ENCODE results near the gene TUBD1.
"Not testable (repeated sequence)": the region's sequence is repeated elsewhere in the genome, so short reads cannot be mapped to it uniquely, and the experiment has no call there.

The TUBD1 gene, protein sequence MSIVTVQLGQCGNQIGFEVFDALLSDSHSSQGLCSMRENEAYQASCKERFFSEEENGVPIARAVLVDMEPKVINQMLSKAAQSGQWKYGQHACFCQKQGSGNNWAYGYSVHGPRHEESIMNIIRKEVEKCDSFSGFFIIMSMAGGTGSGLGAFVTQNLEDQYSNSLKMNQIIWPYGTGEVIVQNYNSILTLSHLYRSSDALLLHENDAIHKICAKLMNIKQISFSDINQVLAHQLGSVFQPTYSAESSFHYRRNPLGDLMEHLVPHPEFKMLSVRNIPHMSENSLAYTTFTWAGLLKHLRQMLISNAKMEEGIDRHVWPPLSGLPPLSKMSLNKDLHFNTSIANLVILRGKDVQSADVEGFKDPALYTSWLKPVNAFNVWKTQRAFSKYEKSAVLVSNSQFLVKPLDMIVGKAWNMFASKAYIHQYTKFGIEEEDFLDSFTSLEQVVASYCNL

DNA sequence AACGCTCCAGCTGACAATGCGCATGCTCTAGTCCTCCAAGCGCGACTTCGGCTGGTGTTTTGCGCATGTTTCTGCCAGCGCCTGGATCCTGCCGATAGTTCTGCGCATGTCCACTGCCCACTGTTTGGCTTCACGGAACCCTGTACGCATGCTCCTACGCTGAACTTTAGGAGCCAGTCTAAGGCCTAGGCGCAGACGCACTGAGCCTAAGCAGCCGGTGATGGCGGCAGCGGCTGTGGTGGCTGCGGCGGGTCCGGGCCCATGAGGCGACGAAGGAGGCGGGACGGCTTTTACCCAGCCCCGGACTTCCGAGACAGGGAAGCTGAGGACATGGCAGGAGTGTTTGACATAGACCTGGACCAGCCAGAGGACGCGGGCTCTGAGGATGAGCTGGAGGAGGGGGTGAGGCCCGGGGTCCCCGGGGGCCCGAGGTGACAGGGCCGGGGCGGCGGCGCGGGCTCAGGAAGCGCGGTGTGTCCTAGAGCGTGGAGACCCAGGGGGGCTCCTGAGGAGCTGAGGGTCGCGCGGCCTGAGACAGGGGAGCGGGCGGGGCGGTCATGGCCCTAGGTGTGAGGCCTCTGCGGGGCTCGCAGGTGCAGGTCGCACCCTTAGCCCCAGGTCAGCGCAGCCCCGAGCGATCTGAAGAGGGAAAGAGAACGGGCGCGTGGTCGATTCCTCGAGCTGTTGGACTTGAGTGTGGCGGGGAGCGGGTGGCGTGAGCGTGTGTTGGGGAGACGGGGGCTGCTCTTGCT lies at the start of gene TUBD1, which contains the start of gene RPS6KB1:
Gene TUBD1, minus strand, starts transcription at position 20 of the 752 bp plus-strand sequence. CDS start 1,941 bp downstream, outside the sequence.
Gene RPS6KB1, plus strand, starts transcription at position 198 of the 752 bp plus-strand sequence. Its CDS starts 64 bp downstream, at position 262.
- ATAC-seq, result peak; percentile 94 to 95

DNA sequence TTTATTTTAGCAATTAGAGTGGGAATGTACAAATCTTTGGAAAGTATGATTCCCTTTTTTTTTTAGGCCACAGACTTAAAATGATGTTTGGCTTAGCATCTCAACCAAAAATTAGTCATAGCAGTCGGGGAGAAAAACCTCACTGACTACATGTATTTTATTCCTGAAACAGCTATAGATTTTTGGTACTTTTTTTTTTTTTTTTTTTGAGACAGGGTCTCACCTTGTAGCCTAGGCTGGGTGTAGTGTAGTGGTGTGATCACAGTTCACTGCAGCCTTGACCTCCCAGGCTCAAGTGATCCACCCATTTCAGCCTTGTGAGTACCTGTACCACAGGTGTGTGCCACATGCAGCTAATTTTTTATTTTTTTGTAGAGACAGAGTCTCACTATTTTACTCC lies 48.4 kb upstream of the TUBD1 start:
- peak; percentile 35 to 55 for ATAC-seq

DNA sequence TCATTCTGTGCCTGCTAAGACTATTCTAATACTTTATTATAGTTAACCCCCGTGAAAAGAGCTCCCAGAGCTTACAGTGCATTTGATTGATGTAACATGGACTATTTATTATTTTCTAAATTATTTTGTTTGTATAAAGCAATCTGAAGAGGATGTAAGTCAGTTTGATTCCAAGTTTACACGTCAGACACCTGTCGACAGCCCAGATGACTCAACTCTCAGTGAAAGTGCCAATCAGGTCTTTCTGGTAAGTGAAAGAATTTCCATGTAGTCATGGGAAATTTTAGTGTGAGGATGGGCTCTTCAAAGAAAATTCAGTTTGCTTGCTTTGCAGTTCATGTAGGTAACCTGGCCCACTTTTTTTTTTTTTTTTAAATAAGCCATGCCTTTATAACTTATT lies 48.0 kb upstream of the TUBD1 start:
- ATAC-seq, result not testable (repeated sequence)

DNA sequence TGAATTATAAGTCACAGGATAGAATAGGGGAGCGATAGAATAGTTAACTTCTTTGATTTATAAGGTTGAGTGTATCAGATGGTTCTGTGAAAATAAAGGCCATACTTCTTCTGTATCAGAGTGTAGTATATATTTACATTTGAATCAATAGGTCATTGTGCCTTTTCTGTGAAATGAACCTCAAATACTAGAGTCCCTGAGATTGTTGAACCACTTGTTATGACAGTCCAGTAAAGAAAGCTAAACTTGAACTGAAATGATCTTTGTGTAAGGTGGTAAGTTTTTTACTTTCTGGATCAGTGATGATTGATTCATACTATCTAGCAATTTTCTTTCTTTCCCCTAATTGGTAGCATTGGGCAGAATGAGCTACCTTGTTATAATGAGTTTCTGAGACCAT lies 40.6 kb upstream of the TUBD1 start:
- not testable (repeated sequence) for ATAC-seq

DNA sequence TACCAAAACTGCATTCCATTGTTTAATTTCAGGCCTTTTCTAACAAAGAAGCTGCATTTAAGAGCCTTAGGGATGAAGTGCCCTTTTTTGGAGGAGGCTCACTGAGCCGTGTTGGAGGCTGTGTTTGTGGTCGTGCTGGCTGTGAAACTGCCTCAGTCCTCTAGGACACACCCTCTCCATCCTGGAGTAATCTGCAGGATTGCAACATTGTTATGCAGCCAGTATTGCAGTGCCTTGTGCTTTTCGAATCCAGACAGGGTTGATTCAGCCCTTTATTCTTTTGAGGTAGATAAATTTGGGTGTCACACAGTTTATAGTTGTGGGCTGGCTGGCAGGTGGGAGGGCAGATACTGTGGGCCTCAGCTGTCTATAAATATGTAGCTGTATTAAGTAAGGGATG lies 38.0 kb upstream of the TUBD1 start:
- not testable (repeated sequence) for ATAC-seq

DNA sequence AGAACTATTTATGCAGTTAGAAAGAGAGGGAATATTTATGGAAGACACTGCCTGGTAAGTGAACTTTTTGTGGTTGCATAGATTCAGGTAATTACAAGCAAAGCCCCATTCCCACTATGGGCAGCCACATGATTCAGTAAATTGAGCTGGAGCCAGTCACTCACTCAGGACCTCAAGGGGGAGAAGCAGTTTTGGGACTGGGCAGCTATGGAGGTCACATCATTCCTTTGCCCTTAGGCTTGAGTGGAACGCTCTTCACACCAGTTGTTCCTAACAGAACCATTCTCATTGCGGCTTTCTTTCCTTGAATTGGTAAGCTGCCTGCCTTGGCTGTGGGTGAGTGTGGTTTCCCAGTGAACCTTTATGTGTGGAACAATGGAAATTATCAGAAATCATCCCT lies 37.4 kb upstream of the TUBD1 start:
- ATAC-seq, result not testable (repeated sequence)

DNA sequence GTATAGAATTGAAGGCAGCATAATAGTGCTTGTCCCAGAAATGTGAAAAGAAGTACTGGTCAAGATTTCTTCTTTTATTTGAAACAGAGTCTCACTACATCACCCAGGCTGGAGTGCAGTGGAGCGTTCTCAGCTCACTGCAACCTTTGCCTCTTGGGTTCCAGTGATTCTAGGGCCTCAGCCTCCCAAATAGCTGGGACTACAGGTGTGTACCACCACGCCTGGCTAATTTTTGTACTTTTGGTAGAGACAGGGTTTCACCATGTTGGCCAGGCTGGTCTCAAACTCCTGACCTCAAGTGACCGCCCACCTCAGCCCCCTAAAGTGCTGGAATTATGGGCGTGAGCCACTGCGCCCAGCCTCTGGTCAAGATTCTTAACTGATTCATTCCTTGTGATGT lies 27.9 kb upstream of the TUBD1 start:
- not testable (repeated sequence) for ATAC-seq

DNA sequence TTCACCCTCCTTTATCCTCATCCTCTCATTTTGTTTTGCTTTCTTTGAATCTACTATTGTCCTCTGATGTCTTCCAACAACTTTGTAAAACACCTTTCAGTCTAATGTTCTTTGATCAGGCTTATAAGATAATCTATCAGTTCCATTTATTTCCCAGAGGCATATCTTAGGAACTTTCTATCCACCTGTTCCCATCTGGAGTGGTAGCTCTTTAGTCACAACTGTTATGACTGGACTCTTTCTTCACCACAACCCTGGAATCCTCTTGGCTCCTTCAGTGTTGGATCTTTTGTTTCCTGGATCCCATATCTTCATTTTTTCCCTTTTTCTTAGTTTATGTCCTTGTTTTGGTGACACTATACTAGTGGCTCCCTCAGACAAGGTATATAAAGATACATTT lies 23.7 kb upstream of the TUBD1 start:
- ATAC-seq, result no peak

DNA sequence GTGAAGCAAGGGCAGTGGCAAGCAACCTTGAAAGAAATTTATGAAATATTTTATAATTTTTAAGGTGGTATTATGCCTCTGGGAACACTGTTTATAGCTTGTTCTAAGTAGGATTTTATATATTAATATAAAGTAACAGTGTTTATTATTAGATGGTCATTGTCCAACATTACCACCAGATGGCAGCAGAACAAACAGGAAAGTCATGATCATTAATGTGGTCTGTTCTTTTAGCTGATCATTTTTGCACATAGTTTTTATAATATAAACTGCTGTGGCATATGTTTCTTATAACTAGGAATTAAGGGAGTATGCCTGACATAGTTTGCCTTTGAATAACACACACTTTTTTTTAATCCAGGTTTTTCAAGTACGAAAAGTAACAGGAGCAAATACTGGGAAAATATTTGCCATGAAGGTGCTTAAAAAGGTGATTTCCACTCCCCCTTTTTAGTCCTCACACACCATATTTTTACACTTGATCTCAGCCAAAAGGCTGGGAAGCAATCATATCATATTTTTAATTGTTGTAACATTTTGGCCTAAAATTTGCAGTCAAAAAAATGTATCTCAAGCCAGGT lies 21.6 kb upstream of the TUBD1 start:
- peak in 1 of 2 donors; percentile 53 for ATAC-seq

DNA sequence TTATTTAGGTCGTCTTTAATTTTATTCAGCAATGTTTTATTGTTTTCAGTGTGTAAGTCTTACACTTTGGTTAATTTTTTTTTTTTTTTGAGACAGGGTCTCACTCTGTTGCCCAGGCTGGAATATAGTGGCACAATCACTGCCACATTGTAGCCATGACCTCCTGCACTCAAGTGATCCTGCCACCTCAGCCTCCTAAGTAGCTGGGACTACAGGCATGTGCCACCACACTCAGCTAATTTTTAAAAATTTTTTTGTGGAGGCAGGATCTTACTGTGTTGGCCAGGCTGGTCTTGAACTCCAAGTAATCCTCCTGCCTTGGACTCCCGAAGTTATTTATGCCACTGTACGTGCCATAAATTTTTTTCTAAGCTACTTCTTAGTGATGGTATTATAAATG lies 14.7 kb upstream of the TUBD1 start:
- no peak for ATAC-seq

DNA sequence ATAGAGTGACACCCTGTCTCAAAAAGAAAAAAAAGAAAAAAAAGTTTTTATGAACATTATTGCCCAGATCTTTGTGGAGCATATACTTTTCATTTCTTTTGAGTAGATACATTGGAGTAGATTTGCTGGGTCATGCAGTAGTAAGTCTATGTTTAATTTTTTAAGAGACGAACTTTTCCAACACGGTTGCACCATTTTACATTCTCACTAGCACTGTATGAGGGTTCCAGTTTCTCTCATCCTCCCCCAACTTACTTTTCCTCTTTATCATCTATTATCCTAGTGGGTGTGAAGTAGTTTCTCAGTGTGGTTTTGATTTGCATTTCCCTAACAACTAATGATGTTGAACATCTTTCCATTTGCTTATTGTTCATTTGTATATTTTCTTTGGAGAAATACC lies 10.7 kb upstream of the TUBD1 start:
- ATAC-seq, result no peak

DNA sequence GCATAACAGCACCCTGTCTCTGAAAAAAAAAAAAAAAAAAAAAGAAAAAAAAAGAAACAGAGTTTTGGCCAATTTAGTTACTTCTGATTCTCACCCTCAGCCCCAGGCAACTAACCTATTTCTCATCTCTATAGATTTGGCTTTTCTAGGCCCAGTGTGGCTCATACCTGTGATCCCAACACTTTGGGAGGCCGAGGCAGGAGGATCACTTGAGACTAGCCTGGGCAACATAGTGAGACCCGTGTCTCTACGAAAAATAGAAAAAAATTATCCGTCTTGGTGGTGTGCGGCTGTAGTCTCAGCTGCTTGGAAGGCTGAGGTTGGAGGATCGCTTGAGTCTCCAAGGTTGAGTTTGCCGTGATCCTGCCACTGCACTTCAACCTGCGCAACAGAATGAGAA lies 8.9 kb upstream of the TUBD1 start:
- ATAC-seq, result no peak

DNA sequence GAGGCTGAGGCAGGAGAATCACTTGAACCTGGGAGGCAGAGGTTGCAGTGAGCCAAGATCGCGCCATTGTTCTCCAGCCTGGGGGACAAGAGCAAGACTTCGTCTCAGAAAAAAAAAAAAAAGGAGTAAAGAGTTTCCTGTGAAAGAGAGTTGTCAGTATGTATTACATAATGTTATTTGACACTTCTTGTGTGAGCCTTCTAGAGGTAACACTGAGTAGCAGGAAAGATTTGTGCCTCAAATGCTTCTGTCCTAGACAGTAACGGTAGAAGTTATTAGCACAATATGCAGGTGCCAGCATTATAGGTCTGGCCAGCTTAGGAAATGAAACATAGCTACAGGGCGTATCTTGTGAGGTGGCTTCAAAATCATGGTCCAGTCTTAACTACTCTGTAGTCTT lies 6.4 kb upstream of the TUBD1 start:
- peak; percentile 71 for ATAC-seq

DNA sequence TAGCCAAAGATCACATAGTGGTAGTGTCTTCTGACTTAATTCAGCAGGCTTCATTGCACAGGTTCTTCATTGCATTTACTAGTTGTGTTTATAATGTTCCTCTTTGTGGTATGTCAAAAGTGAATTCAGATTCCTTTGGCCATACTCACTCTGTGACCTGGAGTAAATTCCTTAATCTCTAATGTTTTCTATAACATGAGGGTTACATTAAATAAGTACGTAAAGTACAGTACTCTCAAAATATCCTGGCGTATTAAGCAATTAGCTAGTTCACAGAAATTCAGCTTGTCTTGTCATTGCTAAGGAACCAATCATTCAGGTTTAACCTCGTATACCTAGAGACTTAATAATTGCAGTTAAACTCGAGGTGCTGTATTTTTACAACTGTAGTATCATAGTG lies 4.3 kb upstream of the TUBD1 start:
- ATAC-seq, result no peak

DNA sequence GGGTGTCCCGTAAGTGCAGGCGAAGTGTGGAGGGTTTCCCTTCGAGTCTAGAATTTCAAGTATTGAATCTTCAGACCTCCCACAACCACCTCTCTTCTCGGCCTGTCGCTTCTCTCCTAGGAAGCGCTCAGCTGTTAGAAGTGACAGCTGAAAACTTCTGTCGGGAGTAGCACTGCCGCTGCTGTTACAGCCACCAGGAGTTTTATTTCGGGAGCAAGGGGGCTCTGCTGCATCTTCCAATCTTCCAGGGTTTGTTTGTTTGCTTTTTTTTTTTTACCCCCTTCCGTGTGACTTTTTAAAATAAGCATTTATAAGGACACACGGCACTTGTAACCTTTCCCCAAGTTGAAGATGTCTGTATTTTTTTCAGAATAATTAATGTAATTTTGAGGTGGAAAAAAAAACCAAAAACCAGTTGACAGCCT lies 945 bp upstream of the TUBD1 start:
- peak; percentile 5 to 8 for ATAC-seq

DNA sequence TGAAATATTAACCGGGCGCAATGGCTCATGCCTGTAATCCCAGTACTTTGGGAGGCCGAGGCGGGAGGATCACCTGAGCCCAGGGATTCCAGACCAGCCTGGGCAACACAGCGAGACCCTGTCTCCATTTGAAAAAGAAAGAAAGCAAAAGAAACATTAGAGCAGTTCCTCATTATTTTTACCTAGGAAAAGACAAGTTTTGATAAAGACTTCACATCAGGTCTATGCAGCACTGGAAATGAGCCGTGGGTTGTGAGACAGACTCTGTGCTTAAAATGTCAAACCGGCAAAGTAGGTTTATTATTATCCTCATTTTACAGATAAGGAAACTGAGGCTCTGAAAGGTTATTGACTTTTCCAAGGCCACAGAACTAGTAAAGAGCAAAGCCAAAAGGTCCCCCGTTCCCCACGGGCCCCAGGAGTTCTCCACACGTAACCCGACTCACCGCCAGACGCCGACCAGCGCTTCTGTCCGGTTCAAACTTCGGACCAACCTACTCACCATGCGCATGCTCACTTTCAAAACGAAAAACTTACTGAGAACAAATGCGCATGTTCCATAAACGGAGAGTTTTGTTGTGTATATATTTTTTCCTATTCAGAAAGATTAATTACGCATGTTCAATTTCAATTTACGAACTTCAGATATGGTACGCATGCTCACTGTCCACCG lies 356 bp downstream of the TUBD1 start:
- no peak for ATAC-seq

DNA sequence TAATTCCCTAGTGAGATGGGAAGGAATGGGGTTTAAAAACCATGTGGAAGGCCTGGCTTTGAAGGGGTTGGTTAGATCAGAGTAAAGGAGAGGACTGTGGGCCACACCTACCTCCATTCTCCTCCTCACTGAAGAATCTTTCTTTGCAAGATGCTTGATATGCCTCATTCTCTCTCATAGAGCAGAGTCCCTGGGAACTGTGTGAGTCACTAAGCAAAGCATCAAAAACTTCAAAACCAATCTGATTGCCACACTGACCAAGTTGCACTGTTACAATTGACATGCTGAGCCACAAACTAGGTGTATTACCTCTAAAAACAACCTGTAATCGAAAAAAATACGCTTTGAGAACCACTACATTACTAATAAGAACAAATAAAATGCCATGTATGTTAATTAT lies 2.0 kb downstream of the TUBD1 start:
- no peak for ATAC-seq

DNA sequence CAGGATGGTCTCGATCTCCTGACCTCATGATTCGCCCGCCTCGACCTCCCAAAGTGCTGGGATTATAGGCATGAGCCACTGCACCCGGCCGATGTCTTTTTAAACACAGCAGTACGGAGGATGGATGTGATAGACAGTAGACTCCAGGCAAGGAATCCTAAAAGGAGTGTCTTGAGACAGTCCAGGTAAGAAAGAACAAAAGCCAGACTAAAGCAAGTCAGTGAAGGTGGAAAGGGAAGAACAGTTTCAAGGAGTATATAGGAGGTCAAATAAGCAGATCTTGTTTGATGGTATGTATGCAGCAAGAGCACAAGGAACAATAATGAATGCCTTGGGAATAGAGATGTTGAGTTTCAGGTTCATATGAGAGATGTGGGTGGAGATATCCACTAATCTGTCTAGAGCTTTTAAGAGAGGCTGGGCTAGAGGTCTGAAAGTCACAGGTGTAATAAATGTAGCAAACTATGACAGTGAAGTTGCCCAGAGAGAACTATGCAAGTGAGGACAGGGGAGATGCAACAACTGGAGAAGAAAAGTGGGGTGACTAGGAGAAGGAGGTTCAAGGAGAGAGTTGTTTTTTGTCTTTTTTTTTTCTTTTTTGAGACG lies 4.5 kb downstream of the TUBD1 start:
- no peak for ATAC-seq

DNA sequence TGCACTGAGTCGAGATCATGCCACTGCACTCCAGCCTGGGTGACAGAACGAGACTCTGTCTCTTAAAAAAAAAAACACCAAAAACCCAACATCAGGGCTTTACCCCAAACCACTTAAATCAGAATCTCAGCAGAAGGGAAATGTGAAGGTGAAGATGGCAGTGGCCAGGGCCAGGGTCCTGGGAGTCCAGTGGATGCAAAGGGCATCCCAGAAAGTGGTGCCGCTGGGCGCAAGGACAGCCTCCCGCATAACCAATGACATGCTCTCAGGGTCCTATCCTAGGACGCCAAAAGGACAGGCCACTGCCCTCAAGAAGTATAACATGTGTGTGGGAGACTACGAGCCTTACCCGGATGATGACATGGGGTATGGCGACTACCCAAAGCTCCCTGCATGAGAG lies 7.9 kb downstream of the TUBD1 start:
- ATAC-seq, result no peak

DNA sequence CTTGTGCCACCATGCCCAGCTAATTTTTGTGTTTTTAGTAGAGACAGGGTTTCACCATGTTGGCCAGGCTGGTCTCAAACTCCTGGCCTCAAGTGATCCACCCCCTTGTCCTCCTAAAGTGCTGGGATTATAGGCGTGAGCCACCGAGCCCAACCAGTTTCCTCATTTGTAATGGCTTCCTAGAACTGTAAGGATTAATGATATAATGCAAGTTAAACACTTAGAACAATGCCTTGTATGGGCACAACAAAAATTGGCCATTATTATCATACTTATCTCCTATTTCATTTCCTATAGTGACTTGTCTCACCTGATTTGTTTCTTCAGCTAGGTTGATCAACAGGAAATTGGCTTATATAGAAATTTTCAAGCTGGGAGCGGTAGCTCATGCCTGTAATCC lies 14.1 kb downstream of the TUBD1 start:
- no peak for ATAC-seq

DNA sequence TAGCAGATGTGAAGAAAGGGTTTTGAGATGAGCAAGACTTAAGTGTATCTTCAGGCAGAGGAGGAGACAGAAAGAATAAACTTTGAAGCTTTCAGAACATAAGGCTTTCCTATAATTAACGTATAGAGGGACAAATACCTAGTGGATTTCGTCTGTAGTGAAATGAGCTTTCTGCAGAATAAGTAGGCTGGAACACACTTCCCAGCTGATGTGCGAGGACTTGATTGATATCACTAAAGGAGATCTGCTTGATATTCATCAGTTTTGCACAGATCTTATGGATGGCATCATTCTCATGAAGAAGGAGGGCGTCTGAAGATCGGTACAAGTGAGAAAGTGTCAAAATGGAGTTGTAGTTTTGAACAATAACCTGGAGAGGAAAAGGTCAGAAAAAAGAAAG lies 14.8 kb downstream of the TUBD1 start:
- no peak for ATAC-seq

DNA sequence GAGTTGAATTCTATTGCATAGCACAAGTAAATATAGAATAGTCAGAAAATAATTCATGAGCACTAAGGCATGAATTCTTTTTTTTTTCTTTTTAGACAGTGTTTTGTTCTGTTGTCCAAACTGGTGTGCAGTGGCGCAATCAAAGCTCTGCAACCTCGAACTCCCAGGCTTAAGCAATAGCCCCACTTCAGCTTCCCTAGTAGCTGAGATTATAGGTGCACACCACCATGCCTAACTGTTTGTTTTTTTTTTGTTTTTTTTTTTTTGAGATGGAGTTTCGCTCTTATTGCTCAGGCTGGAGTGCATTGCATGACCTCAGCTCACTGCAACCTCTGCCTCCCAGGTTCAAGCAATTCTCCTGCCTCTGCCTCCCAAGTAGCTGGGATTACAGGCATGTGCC lies 16.6 kb downstream of the TUBD1 start:
- no peak for ATAC-seq
